NCI-H510A (cell line): ENCODE results near the gene GH2.

Experiments used
- DNase-seq: peaks from one replicate; lab custom pipeline; 2025; lab: John Stamatoyannopoulos, UW

GH2 gene

DNA sequence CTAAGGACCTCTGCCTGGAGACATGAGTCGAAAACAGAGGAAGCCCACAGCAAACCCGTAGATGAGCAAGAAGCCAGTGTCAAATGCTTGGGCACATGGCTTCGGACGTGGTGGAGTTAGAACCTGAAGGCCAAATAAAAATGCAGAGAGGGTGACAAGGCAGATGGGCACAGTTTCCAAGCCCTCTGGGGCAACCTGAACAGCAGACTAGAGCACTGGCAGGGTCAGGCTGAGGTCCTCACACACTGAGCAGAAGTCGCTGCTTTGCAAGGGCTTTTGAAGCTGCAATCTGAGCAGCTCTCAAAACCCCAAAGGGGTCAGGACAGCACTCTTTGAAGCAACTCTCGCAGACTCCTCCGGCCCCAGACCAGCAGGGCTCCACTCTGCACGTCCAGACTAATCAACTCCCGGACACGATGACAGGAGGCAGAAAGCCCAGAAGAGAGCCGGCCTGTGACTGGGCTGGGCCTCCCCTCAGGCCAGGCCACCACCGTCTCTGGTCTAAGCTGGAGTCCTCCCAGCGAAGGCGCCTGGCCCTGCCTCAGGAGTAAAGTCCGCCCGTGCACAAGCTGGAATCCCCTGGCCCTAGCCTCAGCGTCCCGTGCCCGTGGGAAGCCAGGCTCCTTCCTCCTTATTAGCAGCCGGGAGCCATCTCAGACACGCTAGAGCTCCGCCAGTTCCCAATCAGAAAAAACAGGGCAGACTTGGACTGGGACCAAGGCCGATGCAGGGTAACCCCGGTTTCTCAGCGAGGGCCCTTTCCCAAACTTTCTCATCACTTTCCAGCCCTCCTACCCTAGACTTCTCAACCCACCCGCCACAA, 40.2 kb downstream of the GH2 start:
- no peak for DNase-seq

DNA sequence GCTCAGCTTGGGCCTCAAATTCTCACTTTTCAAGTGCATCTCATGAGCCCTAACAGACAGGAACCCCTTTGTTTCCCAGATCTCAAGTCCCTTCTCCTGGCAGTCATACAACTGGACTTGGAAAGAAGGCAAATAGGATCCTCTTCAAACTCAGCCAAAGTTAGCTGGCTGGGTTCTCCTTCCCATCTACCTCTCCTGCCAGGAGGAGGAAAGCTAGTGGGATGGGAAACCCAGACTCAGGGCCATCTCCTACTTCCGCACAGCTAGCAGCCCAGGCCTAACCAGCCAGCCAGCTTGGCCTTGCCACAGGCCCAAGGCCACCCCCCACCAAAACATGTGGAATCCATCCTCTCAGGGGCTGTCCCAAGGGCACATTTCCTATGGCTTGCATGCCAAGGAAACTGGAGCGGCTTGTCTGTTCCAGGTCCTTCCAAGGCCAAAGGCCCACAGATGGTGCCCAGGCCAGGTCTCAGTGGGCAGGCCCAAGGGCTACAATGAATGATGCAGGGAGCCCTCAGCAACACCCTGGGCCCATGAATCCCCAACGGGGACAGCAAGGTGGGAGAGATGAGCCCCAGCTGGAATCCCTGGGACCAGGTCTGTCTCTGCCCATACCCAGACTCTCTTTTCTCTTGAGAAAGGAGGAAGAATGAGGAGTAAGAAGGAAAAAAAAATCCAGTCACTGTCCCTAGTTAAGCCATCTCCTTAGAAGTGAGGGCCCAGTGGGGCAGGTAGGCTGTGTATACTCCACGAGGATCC, 41.0 kb downstream of the GH2 start:
- no peak for DNase-seq

DNA sequence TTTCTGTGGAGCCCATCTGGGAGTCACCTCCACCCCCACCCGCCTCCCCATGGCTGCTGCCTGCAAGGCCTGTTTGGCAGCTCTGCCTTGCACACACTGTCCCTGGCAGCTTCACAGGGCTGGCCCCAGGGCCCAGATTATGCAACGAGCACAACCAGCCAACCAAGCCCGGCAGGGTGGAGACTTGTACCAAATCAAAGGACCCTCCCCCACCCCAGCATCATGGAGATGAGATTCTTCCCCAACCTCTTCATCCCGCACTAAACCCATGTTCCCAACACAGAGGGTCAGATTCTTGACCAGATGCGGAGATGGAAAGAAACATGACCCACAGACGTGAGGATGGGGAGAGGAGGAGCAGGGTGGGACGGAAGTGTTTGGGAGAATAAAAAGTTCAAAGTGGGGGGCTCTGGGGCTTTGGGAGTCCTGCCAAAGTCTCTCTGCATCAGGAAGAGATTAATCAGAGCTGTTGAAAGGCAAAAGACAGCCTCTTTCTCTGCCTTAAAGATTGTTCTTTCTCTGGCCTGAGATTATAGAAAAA, 43.0 kb downstream of the GH2 start:
- peak; percentile 77 for DNase-seq

DNA sequence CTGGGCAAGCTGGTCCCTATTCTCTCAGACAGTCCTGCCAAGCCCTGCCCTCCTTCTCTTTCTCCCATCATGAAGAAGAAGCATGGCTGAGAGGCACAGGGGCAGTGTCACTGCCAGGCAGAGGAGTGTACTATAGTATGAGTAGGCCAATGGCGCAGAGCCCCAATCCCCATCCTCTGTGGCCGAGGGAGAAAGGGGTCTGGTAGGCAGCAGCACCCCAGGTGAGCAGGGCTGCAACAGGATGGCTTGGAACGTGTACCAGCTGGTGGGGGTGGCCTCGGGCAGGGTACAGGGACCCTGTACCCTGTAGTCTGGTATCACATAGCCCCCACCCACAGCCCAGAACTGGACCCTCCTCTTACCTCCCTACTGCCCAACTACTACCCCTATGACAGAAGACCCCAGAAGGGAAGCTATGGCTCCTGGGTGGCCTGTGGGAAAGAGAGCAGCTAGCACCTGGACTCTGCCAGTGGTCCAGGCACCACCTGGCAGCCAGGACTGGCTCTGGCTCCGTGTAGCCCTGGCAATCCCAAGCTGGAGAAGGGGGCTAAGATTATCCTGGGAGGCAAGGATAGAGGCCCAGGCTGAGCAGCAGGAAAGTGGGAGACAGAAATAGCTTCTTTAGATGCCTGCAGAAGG, 43.7 kb downstream of the GH2 start:
- DNase-seq: no peak

DNA sequence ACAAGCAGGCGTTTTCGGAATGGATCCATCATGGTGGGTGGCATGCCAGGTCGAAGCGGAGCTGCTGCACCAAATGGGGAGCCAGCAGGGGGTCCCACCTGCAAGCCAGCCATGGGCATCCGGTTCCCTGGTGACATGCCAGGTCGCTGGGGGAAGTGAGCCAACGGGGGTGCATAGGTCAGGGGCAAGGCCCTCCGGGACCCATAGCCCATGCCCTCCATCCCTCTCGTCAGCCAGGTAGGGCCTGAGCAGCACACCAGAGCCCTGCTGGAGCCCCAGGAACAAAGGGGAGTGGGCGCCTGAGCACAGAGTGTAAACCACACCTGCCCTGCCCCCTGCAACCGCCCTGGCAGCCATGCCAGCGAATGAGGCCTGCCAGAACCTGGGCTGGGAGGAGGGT, 44.3 kb downstream of the GH2 start:
- no peak for DNase-seq

DNA sequence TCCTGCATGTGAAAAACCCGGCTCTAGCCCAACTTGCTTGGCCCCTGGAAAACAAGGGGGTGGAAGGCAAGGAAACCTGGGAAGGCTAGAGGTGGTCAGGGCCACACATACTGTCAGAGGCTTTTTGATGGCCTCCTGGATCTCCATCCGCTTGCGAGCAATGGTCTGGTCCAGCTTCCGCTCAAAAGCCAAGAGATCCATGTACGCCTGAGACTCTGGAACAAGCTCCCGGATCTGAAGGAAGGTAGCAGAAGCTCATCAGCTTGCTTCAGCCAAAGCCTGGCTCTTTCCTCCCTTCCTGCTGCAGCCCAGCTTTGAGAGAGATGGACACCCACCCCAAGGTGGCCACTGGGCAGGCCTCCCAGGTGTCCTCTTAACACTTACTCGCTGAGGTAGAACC, 44.9 kb downstream of the GH2 start:
- no peak for DNase-seq

DNA sequence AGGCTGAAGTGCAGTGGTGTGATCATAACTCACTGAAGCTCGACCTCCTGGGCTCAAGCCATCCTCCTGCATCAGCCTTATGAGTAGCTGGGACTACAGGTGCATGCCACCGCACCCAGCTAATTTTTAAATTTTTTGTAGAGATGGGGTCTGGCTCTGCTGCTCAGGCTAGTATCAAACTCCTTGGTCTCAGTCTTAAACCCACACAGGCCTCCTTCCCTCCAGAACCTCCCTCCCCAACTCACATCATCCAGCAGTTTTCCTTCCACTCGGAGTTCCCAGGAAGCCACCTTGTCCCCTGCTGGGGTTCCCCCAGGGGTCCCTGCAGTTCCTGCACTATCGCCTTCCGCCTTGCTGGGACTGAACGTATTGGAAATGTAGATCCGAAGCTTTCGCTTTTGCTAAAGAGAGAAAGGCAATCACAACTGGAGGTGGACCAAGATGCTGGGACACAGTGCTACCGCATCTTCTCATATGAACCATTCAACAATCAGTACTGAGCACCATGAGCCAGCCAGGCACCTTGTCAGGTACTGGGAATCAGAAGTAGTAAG, 46.5 kb downstream of the GH2 start:
- no peak for DNase-seq

DNA sequence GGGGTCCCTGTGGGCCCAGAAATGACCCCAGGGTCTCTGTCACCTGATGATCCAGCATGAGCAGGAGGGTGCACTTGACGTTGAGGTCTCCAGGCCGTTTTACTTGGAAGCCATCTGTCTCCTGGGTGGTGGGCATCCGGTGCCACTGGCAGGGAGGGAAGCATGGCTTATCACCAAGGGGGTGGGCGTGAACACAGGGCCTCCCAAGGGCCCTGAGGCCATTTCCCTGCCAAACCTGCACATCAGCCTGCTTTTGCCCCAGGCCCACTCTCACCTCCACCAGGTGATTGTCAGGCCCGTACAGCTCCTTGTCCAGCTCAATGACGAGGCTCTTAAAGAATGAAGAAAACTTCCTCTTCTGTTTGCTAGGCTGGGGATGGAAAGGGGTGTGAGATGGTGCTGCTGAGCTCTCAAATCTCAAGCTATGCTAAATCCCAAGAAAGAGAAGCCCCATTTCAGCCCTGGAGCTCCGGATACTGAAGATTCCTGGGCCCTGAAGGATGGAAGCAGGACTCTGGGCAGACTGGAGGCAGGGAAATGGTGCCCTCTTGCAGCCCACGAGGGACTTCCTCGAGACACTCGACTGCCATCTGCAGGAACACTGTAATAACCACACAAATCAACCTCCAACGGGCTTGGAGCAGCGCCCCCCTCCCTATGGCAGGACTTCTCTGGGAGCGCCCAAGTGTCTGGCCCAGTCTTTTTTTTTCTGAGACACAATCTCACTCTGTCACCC, 47.1 kb downstream of the GH2 start:
- DNase-seq: peak; percentile 83

DNA sequence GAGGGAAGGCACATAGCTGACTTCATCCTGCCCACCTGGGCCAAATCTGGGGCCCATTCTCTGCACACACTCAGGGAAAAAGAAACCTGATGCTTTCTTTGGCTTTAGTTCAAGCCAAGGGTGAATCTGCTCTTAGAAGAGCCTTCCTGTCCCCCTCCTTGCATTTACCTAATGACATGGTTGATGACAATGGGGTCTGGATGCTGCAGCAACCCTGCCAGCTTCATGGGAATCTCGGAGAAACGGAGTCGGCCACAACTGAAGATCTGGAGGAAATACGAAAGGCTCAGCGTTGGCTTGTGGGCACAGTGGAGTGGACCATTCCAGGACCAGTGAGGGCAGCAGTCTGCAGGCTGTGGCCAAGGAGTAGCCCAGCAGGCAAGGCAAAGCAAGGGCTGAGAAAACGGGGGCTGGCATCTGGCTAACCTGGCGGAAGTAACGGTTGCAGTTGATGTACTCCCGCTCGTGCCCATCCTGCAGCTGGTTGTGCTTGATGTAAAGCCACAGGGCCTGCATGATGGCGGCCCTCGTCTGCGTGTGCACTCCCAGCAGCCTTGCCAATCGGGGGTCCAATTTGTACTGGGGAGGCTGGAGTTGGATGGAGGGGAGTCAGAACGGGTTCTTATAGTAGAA, 47.9 kb downstream of the GH2 start:
- DNase-seq: no peak

DNA sequence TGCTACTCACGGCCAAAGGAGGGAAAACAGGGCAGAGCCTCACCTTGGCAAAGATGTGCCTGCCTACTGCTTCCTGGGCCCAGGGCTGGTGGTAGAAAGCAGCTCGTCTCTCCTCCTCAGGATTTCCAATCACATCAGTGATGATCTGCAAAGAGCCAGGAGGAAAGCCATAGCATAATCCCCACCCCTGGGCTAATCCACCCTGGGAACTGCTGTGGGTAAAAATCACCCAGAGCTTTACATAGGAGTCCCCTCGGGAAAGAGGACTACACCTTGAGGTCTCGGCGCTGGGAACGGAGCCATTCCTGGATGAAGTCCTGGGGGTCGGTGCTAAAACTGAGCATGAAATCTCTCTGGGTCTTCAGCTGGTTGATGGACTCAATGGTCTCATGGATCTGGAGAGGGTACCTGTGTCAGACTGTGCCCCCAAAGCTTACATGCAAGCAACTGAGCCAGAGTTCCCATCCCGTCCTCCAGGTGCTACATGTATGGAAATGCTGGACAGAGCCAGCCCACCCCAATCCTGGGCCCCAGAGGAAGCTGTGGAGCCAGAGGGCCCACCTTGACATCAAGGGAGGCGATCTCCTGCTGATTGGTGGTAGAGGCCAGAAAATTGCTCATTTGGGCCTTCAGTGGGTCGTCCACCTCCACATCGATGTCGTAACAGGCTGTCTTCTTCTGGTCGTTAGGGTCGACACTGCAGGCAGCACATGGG, 48.6 kb downstream of the GH2 start:
- DNase-seq: no peak

DNA sequence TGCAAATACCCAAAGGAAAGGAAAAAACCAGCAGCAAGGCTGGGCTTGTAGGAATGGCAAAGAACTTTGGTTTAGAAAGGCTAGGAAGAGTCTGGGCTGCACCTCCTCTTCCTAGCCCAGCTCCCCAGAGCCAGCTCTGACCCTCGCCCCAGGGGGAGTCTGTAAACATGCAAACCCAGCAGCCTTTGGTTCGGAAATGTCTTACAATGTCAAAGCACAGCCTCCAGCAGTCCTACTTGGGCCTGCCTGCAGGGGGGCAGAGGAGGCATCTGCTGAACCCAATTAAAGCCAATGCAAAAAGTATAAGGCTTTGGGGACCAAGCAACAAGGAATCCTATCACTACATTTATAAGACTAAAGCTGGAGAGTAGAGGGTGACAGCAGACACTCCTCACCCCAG, 49.3 kb downstream of the GH2 start:
- no peak for DNase-seq

DNA sequence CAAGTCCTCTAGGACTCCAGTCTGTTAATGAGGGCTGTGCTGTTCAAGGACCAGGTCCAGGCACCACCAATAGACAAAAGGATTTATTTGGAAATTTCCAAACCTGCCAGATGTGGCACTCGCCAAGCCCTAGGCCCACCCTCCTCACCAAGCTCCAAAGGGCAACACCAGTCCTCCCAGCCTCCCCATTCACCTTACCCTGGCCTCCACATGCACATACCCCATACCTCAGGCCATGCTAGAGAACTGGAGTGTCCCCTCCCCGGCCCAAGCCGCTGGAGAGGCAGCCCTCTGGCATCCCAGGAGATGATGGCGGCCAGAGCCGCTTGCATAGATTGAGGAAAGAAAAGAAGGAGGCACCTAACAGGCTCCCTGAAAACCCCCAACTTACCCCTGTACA, 49.7 kb downstream of the GH2 start:
- no peak for DNase-seq

DNA sequence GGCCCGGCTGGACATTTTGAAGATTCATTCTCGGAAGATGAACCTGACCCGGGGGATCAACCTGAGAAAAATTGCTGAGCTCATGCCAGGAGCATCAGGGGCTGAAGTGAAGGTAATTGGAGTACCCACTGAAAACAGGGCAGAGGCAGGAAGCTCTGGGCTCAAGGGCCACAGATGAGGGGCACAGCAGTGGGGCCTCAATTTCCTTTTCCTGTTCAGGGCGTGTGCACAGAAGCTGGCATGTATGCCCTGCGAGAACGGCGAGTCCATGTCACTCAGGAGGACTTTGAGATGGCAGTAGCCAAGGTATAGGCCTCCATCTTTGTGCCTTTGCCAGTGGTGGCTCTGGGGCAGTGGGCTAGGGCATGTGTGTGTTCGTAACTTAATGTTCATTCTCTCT, 50.2 kb downstream of the GH2 start:
- no peak for DNase-seq

DNA sequence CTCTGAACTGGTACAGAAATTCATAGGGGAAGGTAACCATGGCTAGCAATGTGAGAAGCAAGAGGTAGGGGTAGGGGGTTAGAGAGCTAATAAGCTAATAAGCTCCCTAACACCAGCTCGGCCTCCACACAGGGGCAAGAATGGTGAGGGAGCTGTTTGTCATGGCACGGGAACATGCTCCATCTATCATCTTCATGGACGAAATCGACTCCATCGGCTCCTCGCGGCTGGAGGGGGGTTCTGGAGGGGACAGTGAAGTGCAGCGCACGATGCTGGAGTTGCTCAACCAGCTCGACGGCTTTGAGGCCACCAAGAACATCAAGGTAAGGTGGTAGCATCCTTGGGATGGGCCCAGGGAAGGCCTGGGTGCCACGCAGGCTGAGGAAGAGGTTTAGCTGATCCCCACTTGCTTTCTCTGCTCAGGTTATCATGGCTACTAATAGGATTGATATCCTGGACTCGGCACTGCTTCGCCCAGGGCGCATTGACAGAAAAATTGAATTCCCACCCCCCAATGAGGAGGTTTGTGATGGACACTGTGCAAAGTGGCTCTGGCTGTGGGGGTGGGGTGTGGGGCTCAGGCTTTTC, 50.7 kb downstream of the GH2 start:
- no peak for DNase-seq

DNA sequence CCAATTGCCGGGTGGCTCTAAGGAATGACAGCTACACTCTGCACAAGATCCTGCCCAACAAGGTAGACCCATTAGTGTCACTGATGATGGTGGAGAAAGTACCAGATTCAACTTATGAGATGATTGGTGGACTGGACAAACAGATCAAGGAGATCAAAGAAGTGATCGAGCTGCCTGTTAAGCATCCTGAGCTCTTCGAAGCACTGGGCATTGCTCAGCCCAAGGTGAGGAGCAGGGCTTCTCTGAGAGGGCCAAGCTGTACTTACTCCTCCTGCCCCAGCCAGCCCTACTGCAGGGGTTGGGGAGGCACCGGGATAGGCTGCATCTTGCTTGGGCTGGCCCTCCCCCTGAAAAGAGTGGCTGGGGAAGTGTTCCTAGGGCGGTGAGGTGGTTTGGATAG, 51.5 kb downstream of the GH2 start:
- DNase-seq: no peak
